IPS DF 6.9 (cell line): ENCODE results near the gene SLCO4A1.

Source experiments
- DNase-seq: peaks from one replicate; pipeline ENCODE4 v3.0.0-alpha.2; 2013; ENCODE audit warnings: low read depth, low spot score
- H3K27ac ChIP-seq: one replicate; pipeline ENCODE4 v1.5.1; 2013; ENCODE audit warnings: low read length, control low read depth
- H3K27me3 ChIP-seq: 2 replicates; pipeline ENCODE4 v1.6.1; 2013; ENCODE audit warnings: mild to moderate bottlenecking, low read length; ENCODE audit not compliant: control insufficient read depth, insufficient read depth
- H3K36me3 ChIP-seq: 2 replicates; pipeline ENCODE4 v1.6.1; 2013; ENCODE audit warnings: low read length; ENCODE audit not compliant: control insufficient read depth, insufficient read depth
- H3K4me1 ChIP-seq: 2 replicates; pipeline ENCODE4 v1.6.1; 2013; ENCODE audit warnings: low read length; ENCODE audit not compliant: control insufficient read depth, insufficient read depth
- H3K4me3 ChIP-seq: 2 replicates; pipeline ENCODE4 v1.5.1; 2013; ENCODE audit warnings: mild to moderate bottlenecking, low read length
- H3K9me3 ChIP-seq: 2 replicates; pipeline ENCODE4 v1.6.1; 2013; ENCODE audit warnings: low read length, inconsistent platforms; ENCODE audit not compliant: control insufficient read depth, insufficient read depth
- WGBS: extraction: QIAGEN DNeasy Blood & Tissue Kit; methylation state at CpG from one replicate; pipeline ENCODE4 v1.1.7; 2013; ENCODE audit warnings: mixed read lengths, missing lambda C conversion rate; ENCODE audit not compliant: insufficient read length, insufficient coverage; 5-methylcytosine and 5-hydroxymethylcytosine counted together

The SLCO4A1 gene

GRCh38 chr20:62703853-62704228 lies 61.5 kb downstream of the SLCO4A1 start:
- H3K4me3 ChIP-seq, result no peak overlapping the region
- H3K36me3 ChIP-seq, result no peaks in the 10 kb centered on the region; the same call in 1 of the 2 replicates
- H3K27me3 ChIP-seq, result peaks cover 4% of the 10 kb centered on the region; the same call in 1 of the 2 replicates
- WGBS, result no CpG with 5 or more reads among the region's 5 CpGs
- no peak for DNase-seq
- no peaks in the 10 kb centered on the region for H3K9me3 ChIP-seq
- H3K4me1 ChIP-seq, result peaks cover 2% of the 10 kb centered on the region; the same call in 1 of the 2 replicates
- H3K27ac ChIP-seq, result no peak overlapping the region

- Histone ChIP-seq H3K36me3 (no peaks in the 10 kb centered on the region; the same call in 1 of the 2 replicates), H3K4me3 (no peak overlapping the region), H3K27ac (no peak overlapping the region), H3K9me3 (no peaks in the 10 kb centered on the region), H3K27me3 (peaks cover 8% of the 10 kb centered on the region; the same call in 1 of the 2 replicates), H3K4me1 (peaks cover 2% of the 10 kb centered on the region; the same call in 1 of the 2 replicates)
- no peak for DNase-seq
- WGBS, result no CpG with 5 or more reads among the region's 21 CpGs
Observed at GRCh38 chr20:62704341-62704948, 62.1 kb downstream of the SLCO4A1 start.

DNA sequence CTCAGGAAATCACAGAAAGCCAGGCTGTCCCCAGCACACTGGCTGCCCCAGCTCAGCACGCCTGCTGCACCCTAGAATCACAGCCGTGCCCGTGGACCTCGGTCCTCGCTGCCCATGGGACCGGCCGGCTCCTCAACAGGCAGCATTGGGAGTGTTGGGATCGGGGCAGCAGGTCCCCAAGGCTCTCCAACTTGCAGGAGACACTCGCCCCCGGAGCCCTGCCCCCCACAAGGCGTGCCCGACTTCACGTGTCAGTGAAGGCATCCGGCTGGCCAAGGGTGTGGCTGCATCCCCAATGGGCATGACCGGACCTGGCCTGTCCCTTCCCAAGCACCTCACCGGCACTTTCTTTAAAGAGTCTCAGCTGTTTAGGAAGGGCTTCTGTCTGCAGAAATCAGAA lies 63.3 kb downstream of the SLCO4A1 start:
- WGBS, result no CpG with 5 or more reads among the region's 16 CpGs
- Histone ChIP-seq H3K27me3 (peaks cover 17% of the 10 kb centered on the region; the same call in 1 of the 2 replicates), H3K9me3 (no peaks in the 10 kb centered on the region), H3K36me3 (no peaks in the 10 kb centered on the region; the same call in 1 of the 2 replicates), H3K27ac (no peak overlapping the region), H3K4me1 (peaks cover 2% of the 10 kb centered on the region; the same call in 1 of the 2 replicates), H3K4me3 (no peak overlapping the region)
- no peak for DNase-seq

- Histone ChIP-seq H3K4me3 (no peak overlapping the region), H3K27me3 (peaks cover 17% of the 10 kb centered on the region; the same call in 1 of the 2 replicates), H3K27ac (no peak overlapping the region), H3K36me3 (no peaks in the 10 kb centered on the region; the same call in 1 of the 2 replicates), H3K4me1 (peaks cover 2% of the 10 kb centered on the region; the same call in 1 of the 2 replicates), H3K9me3 (no peaks in the 10 kb centered on the region)
- DNase-seq, result no peak
- no CpG with 5 or more reads among the region's 12 CpGs for WGBS
Observed at GRCh38 chr20:62706344-62706743, 64.0 kb downstream of the SLCO4A1 start.

- DNase-seq, result no peak
- peaks cover 17% of the 10 kb centered on the region; the same call in 1 of the 2 replicates for H3K27me3 ChIP-seq
- no peaks in the 10 kb centered on the region for H3K9me3 ChIP-seq
- no CpG with 5 or more reads among the region's 12 CpGs for WGBS
- no peaks in the 10 kb centered on the region; the same call in 1 of the 2 replicates for H3K36me3 ChIP-seq
- peaks cover 2% of the 10 kb centered on the region; the same call in 1 of the 2 replicates for H3K4me1 ChIP-seq
- H3K27ac ChIP-seq, result no peak overlapping the region
- no peak overlapping the region for H3K4me3 ChIP-seq
Observed at GRCh38 chr20:62706857-62707256, 64.6 kb downstream of the SLCO4A1 start.

DNA sequence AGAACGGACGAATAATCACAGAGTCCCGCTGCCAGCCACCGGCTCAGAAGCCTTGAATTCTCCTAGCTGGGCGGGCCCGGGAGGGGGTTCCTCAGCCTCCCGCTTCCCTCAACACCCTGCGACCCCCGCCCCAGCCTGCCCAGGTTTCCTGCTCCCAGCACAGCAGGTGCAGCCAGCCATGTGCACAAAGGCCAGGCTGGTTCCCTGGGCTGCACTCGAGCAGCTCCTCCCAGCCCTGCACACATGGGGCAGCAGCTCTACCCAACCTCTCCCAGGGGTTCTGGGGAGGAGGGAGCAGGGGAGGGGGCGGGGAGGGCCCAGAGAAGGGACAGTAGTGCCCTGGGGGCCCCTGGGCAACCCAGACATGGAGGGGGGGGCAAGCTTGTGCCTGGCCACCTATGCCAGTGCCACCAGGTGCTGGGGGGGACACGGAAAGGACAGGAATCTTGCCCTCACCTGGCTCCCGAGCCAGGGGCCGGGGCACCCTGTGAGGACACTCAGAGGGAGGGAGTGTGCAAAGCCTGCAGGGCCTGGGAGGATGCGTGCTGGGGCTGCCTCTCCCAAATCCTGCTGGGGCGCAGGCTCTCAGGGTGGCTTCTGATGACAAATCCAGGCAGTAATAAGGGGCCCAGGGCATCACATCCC lies 65.1 kb downstream of the SLCO4A1 start:
- no peak overlapping the region for H3K4me3 ChIP-seq
- peaks cover 2% of the 10 kb centered on the region; the same call in 1 of the 2 replicates for H3K4me1 ChIP-seq
- no peaks in the 10 kb centered on the region for H3K9me3 ChIP-seq
- DNase-seq, result no peak
- WGBS, result no CpG with 5 or more reads among the region's 16 CpGs
- peaks cover 17% of the 10 kb centered on the region; the same call in 1 of the 2 replicates for H3K27me3 ChIP-seq
- H3K27ac ChIP-seq, result no peak overlapping the region
- H3K36me3 ChIP-seq, result no peaks in the 10 kb centered on the region; the same call in 1 of the 2 replicates

GRCh38 chr20:62707921-62708521 lies 65.7 kb downstream of the SLCO4A1 start:
- peaks cover 17% of the 10 kb centered on the region; the same call in 1 of the 2 replicates for H3K27me3 ChIP-seq
- no peaks in the 10 kb centered on the region; the same call in 1 of the 2 replicates for H3K36me3 ChIP-seq
- H3K4me1 ChIP-seq, result peaks cover 2% of the 10 kb centered on the region; the same call in 1 of the 2 replicates
- WGBS, result no CpG with 5 or more reads among the region's 20 CpGs
- no peak for DNase-seq
- H3K27ac ChIP-seq, result no peak overlapping the region
- peak overlapping the region; percentile 24; the same call in 1 of the 2 replicates for H3K4me3 ChIP-seq
- no peaks in the 10 kb centered on the region for H3K9me3 ChIP-seq

GRCh38 chr20:62708591-62709536 lies 66.6 kb downstream of the SLCO4A1 start, which contains the start of gene NTSR1:
Gene NTSR1 (plus strand): TSS chr20:62708836. CDS start chr20:62709208, 372 bp downstream.
- peaks cover 2% of the 10 kb centered on the region; the same call in 1 of the 2 replicates for H3K4me1 ChIP-seq
- H3K27ac ChIP-seq, result no peak within 1 kb of the TSS
- H3K4me3 ChIP-seq, result peak within 1 kb of the TSS; percentile 24; the same call in 1 of the 2 replicates
- DNase-seq, result no peak
- H3K9me3 ChIP-seq, result no peaks in the 10 kb centered on the region
- WGBS, result no CpG with 5 or more reads among the region's 124 CpGs
- peaks cover 17% of the 10 kb centered on the region; the same call in 1 of the 2 replicates for H3K27me3 ChIP-seq
- H3K36me3 ChIP-seq, result no peaks in the 10 kb centered on the region; the same call in 1 of the 2 replicates

DNA sequence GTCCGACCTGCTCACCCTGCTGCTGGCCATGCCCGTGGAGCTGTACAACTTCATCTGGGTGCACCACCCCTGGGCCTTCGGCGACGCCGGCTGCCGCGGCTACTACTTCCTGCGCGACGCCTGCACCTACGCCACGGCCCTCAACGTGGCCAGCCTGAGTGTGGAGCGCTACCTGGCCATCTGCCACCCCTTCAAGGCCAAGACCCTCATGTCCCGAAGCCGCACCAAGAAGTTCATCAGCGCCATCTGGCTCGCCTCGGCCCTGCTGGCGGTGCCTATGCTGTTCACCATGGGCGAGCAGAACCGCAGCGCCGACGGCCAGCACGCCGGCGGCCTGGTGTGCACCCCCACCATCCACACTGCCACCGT lies 67.2 kb downstream of the SLCO4A1 start:
- no peaks in the 10 kb centered on the region; the same call in 1 of the 2 replicates for H3K36me3 ChIP-seq
- H3K27me3 ChIP-seq, result peaks cover 17% of the 10 kb centered on the region; the same call in 1 of the 2 replicates
- no peak overlapping the region for H3K27ac ChIP-seq
- no peak for DNase-seq
- H3K4me1 ChIP-seq, result peaks cover 2% of the 10 kb centered on the region; the same call in 1 of the 2 replicates
- H3K4me3 ChIP-seq, result no peak overlapping the region
- no peaks in the 10 kb centered on the region for H3K9me3 ChIP-seq
- no CpG with 5 or more reads among the region's 30 CpGs for WGBS
